Activated CD4-positive, alpha-beta T cell treated with anti-CD3 and anti-CD28 coated beads for 36 hours (primary cell): ENCODE measurements around the gene TMEM97. TPM values are rescaled to one million over a fixed set of nuclear protein-coding genes. Genes with fewer than 3 reads are reported as not detected.
A peak's percentile ranks its signal among the peaks of the same experiment; 100 is the strongest.
"Not testable (repeated sequence)": the region's sequence is repeated elsewhere in the genome, so short reads cannot be mapped to it uniquely, and the experiment has no call there.

Experiments
- ATAC-seq: fragments of 200-7000 bp; cut with Tn5 transposase; one replicate; pipeline ENCODE4 v1.10.0; 2021; ENCODE audit warnings: mild to moderate bottlenecking, moderate library complexity
- CTCF ChIA-PET: fragments of 350-600 bp; sonication (Branson Sonifier 250); formaldehyde crosslinking; loops from one replicate; lab custom pipeline; 2021; ENCODE audit warnings: antibody characterized with exemption; lab: Charles Lee
- POLR2A ChIA-PET: fragments of 350-600 bp; sonication (Branson Sonifier 250); formaldehyde crosslinking; loops from one replicate; lab custom pipeline; 2021; ENCODE audit warnings: antibody characterized with exemption, inconsistent platforms; lab: Charles Lee
- DNase-seq: peaks from one replicate; pipeline ENCODE4 v3.0.0-alpha.2; 2020
- H3K27ac Mint-ChIP-seq: one replicate; pipeline ENCODE4 v1.8.0; 2021; ENCODE audit warnings: mixed read lengths
- H3K27me3 Mint-ChIP-seq: one replicate; pipeline ENCODE4 v1.8.0; 2021; ENCODE audit warnings: mixed read lengths
- H3K36me3 Mint-ChIP-seq: one replicate; pipeline ENCODE4 v1.8.0; 2021; ENCODE audit warnings: low read depth, mixed read lengths
- H3K4me1 Mint-ChIP-seq: one replicate; pipeline ENCODE4 v1.8.0; 2021; ENCODE audit warnings: mixed read lengths
- H3K4me3 Mint-ChIP-seq: one replicate; pipeline ENCODE4 v1.8.0; 2021; ENCODE audit warnings: mild to moderate bottlenecking, moderate library complexity, mixed read lengths
- H3K9me3 Mint-ChIP-seq: one replicate; pipeline ENCODE4 v1.8.0; 2021; ENCODE audit warnings: low read depth, mixed read lengths
- intact Hi-C, 2 experiments: fragments of 100-400 bp; cut with DNase I in 1 of 2; cut with micrococcal nuclease in 1 of 2; formaldehyde crosslinking; loops; one replicate each; pipeline versions ENCODE4 v1.14.2 to v1.15.1; 2022 to 2024; cut with DNase I, micrococcal nuclease
- total RNA-seq, 2 experiments: library from RNA; stranded (reverse); gene quantifications; one replicate each; pipeline ENCODE4 v1.2.3, GENCODE V29; 2021

The TMEM97 gene
- total RNA-seq, 2 experiments from 2014 or later, result 31.0 to 49.3 TPM

DNA sequence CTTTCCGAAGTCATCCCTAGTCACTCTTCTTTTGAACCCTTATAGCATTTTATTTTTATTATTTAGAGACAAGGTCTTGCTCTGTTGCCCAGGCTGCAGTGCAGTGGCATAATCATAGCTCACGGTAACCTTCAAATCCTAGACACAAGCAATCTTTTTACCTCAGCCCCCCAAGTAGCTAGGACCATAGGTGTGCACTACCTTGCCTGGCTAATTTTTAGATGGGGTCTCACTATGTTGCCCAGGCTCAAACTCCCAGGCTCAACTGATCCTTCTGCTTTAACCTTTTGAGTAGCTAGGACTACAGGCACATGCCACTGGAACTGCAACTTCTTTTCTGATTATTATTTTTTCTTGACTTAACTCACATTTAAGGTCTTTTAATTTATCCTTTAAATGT lies 33.0 kb upstream of the TMEM97 start:
- no peak for ATAC-seq
- intact Hi-C loops, result no loop called here
- no peak for DNase-seq
- CTCF ChIA-PET, result no interaction called here
- no peaks in the 10 kb centered on the region for H3K36me3 Mint-ChIP-seq
- H3K27me3 Mint-ChIP-seq, result peaks cover 1% of the 10 kb centered on the region
- no peak overlapping the region for H3K4me3 Mint-ChIP-seq
- H3K9me3 Mint-ChIP-seq, result no peaks in the 10 kb centered on the region
- POLR2A ChIA-PET, result no interaction called here
- H3K27ac Mint-ChIP-seq, result no peak overlapping the region
- H3K4me1 Mint-ChIP-seq, result no peaks in the 10 kb centered on the region

DNA sequence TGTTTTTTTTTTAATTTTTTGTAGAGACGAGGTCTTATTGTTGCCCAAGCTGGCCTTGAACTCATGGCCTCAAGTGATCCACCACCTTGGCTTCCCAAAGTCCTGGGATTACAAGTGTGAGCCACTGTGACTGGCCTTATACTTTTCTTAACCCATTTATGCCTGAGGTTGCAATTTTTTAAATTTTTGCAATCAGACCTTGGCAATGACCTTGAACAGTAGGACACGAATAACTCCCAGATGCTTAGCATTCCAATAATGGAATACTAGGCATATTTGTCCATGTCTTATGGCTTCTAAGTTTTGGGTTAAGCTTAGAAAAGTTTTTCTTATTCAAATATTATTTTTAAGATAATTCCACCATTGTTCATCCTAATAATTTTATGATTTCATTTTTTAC lies 28.3 kb upstream of the TMEM97 start:
- Mint-ChIP-seq H3K4me1 (peaks cover 3% of the 10 kb centered on the region), H3K36me3 (no peaks in the 10 kb centered on the region), H3K27ac (no peak overlapping the region), H3K4me3 (no peak overlapping the region), H3K9me3 (no peaks in the 10 kb centered on the region), H3K27me3 (peaks cover 10% of the 10 kb centered on the region)
- ATAC-seq (no peak), DNase-seq (no peak)
- ChIA-PET POLR2A (no interaction called here), CTCF (interaction anchor here (1.0 to 1.3 kb wide), 3 partner anchors 10 to 35 kb away, joined by 3 to 4 read pairs (median 4); no protein-coding TSS in a partner anchor)
- intact Hi-C loops, result no loop called here

DNA sequence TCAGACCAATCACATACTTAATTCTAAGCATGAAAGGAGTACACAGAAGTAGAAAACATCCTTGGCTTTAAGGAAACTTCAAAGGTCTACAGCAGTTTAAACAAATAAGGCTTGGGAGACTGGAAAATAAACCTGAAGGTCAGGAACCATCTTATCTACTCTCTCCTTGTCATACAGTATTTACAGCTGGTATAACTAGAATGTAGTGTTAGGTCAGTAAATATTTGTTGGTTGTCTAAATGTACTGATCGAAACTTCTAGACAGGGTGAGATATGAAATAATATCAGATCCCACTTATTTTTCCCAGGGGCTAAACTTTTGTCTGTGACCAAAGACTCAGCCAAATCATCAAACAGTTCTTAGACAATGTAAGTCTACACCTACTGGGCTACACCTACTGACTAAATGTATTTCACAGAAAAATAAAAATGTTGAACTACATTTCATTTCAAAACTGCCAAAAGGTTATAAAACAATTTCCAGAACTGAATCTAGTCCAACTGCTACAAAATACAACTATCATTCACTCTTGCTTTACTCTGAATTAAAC lies 27.1 kb upstream of the TMEM97 start:
- no peak overlapping the region for H3K4me3 Mint-ChIP-seq
- H3K27me3 Mint-ChIP-seq, result peaks cover 10% of the 10 kb centered on the region
- H3K4me1 Mint-ChIP-seq, result peaks cover 14% of the 10 kb centered on the region
- no peak overlapping the region for H3K27ac Mint-ChIP-seq
- H3K36me3 Mint-ChIP-seq, result no peaks in the 10 kb centered on the region
- ChIA-PET POLR2A (no interaction called here), CTCF (no interaction called here)
- H3K9me3 Mint-ChIP-seq, result no peaks in the 10 kb centered on the region
- no peak for DNase-seq
- intact Hi-C loops, result no loop called here
- ATAC-seq, result no peak

DNA sequence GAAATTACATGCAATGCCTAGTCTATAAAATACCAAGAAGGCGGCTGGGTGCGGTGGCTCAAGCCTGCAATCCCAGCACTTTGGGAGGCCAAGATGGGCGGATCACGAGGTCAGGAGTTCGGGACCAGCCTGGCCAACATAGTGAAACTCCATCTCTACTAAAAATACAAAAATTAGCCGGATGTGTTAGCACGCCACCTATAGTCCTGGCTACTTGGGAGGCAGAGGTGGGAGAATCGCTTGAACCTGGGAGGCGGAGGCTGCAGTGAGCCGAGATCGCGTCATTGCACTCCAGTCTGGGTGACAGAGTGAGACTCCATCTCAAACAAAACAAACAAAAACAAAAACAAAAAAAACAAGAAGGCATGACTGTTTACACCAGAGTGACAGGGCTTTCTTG lies 26.1 kb upstream of the TMEM97 start:
- H3K4me3 Mint-ChIP-seq, H3K27me3 Mint-ChIP-seq, H3K9me3 Mint-ChIP-seq, intact Hi-C loops, H3K27ac Mint-ChIP-seq, CTCF ChIA-PET, ATAC-seq, H3K36me3 Mint-ChIP-seq, DNase-seq, POLR2A ChIA-PET: not testable (repeated sequence)
- H3K4me1 Mint-ChIP-seq, result peaks cover 15% of the 10 kb centered on the region

DNA sequence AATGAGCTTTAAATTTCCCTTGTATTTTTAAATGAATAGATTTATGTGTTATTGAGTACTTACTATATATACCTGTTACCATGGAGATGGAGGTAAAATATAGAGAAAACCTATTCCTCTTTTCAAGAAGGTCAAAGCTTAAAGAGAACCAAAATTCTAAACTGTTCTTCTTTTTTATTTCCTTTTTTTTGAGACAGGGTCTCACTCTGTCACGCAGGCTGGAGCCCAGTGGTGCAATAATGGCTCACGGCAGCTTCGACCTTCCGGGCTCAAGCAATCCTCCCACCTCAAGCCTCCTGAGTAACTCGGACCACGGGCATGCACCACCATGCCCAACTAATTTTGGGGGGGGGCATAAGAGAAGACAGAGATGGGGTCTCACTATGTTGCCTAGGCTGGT lies 25.0 kb upstream of the TMEM97 start:
- H3K36me3 Mint-ChIP-seq, result no peaks in the 10 kb centered on the region
- no peaks in the 10 kb centered on the region for H3K9me3 Mint-ChIP-seq
- no peak overlapping the region for H3K4me3 Mint-ChIP-seq
- peaks cover 10% of the 10 kb centered on the region for H3K27me3 Mint-ChIP-seq
- ATAC-seq, result no peak
- peaks cover 15% of the 10 kb centered on the region for H3K4me1 Mint-ChIP-seq
- no peak for DNase-seq
- POLR2A ChIA-PET, result no interaction called here
- no peak overlapping the region for H3K27ac Mint-ChIP-seq
- intact Hi-C loops, result no loop called here
- CTCF ChIA-PET, result interaction anchor here (0.9 to 1.0 kb wide), 2 partner anchors 18 to 553 kb away, joined by 3 to 5 read pairs; no protein-coding TSS in a partner anchor

DNA sequence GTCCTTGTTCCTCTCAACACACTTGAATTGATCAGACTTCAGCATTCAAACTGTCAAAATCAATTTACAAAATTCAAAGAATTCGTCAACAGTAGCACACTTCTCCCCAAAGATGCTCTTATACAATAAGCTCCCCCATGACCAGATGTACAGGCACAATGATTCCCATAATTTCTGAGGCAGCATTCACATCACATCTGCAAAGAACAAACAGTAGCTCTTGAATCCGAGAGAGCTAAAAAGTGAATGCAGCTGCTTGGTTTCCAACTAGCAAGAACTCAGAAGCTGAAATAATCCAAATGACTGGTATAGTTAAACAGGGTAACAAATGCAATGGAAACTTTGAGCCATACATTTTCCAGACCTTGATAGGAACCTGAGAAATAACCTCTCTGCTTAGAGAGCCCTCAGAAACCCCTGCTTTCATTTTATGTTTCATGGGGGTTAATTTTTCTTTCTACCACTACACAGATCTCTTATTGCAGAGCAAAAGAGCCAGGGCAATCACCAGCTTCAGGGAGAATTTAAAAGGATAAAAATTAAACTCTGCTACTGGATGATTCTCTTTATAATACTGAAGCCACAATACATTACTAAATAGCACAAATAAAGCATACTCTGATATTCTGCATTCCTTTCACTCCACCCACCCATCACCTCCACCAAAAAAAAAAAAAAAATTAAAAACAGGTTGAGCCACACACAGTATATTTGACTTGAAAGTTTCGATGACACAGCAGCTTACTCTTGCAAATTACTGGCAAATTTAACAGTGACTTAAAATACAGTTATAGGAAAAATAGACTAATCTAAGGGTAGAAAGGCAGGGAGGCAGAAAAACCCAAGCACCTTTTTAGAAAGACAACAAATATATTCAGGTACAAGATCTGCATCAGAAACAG lies 23.1 kb upstream of the TMEM97 start:
- CTCF ChIA-PET, result interaction anchor here (0.9 to 1.0 kb wide), 2 partner anchors 15 to 44 kb away, joined by 3 to 6 read pairs; no protein-coding TSS in a partner anchor
- POLR2A ChIA-PET, result interaction anchor here (0.6 to 0.7 kb wide), 2 partner anchors 18 to 62 kb away, joined by 3 read pairs; a partner anchor contains a TSS
- no peaks in the 10 kb centered on the region for H3K36me3 Mint-ChIP-seq
- H3K9me3 Mint-ChIP-seq, result no peaks in the 10 kb centered on the region
- peaks cover 10% of the 10 kb centered on the region for H3K27me3 Mint-ChIP-seq
- no peak for DNase-seq
- intact Hi-C loops, result loop anchor here in 1 of 2 experiments (1.0 kb wide), 1 partner anchor 18 kb away; no protein-coding TSS in a partner anchor
- peak overlapping the region; percentile 76 for H3K27ac Mint-ChIP-seq
- no peak overlapping the region for H3K4me3 Mint-ChIP-seq
- peaks cover 15% of the 10 kb centered on the region for H3K4me1 Mint-ChIP-seq
- ATAC-seq, result peak; percentile 86

DNA sequence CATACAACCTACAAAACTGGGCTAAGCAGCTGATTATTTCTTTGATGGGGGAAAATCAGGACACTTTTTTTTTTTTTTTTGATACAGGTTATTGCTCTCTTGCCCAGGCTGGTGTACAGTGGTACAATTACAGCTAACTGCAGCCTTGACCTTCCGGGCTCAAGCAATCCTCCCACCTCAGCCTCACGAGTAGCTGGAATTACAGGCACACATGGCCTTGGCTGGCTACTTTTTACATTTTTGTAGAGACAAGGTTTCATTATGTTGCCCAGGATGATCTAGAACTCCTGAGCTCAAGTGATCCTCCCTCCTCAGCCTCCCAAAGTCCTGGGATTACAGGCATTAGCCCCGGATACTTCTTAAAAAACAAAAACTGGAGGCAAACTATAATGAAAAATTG lies 20.6 kb upstream of the TMEM97 start:
- no peak overlapping the region for H3K27ac Mint-ChIP-seq
- no peak overlapping the region for H3K4me3 Mint-ChIP-seq
- H3K27me3 Mint-ChIP-seq, result peaks cover 7% of the 10 kb centered on the region
- H3K36me3 Mint-ChIP-seq, result no peaks in the 10 kb centered on the region
- H3K4me1 Mint-ChIP-seq, result peaks cover 15% of the 10 kb centered on the region
- DNase-seq (no peak), ATAC-seq (no peak)
- ChIA-PET POLR2A (no interaction called here), CTCF (interaction anchor here (1.2 kb wide), 1 partner anchor 47 kb away, joined by 3 read pairs; no protein-coding TSS in a partner anchor)
- H3K9me3 Mint-ChIP-seq, result no peaks in the 10 kb centered on the region
- intact Hi-C loops, result no loop called here

DNA sequence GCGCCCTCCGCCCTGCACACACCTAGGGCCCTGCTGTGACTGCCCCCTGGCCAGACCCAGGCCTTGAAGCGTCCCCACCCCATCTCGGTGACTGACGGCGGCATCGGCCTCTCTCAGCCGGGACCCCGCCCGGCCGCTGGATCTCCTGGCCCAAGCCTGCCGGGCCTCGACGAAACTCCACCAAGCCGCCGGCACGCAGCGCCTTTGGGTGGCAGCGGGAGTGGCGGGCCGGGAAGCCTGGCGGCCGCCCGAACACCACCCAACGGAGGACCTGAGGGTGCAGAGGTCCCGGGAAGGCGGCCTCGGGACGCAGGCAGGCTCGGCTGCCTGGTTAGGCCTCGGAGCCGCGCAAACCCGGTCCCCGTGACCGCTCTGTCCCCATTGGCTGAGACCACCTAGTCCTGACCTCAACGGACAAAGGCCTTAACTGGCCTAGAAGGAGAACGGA lies 12.0 kb upstream of the TMEM97 start:
- H3K27me3 Mint-ChIP-seq, result peaks cover 20% of the 10 kb centered on the region
- intact Hi-C loops, result no loop called here
- POLR2A ChIA-PET, result no interaction called here
- no peaks in the 10 kb centered on the region for H3K9me3 Mint-ChIP-seq
- ATAC-seq, result no peak
- H3K4me1 Mint-ChIP-seq, result no peaks in the 10 kb centered on the region
- H3K27ac Mint-ChIP-seq, result no peak overlapping the region
- DNase-seq, result no peak
- no peaks in the 10 kb centered on the region for H3K36me3 Mint-ChIP-seq
- CTCF ChIA-PET, result no interaction called here
- H3K4me3 Mint-ChIP-seq, result no peak overlapping the region

DNA sequence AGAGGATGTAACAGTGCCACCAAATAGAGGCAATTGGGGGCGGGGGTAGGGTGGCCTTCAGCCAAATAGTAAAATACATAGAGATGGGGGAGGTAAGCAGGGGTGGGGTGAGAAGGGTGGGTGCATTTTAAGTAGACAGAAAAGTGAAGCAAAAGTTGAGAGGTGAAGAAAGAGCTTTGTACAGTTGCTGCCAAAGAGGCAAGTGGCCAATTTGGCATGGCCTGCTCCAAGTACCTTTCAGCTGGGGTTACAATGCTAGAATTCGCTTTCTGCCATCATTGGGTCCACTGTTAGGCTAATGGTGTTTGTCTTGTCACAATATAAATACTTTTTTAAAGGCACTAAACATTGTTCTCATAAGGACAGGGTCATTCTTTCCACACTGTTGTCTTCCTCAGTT lies 5.2 kb upstream of the TMEM97 start:
- POLR2A ChIA-PET, result interaction anchor here (0.6 kb wide), 1 partner anchor 11 kb away, joined by 4 read pairs; no protein-coding TSS in a partner anchor
- no peak overlapping the region for H3K27ac Mint-ChIP-seq
- ATAC-seq, result no peak
- no peaks in the 10 kb centered on the region for H3K9me3 Mint-ChIP-seq
- H3K4me3 Mint-ChIP-seq, result no peak overlapping the region
- CTCF ChIA-PET, result interaction anchor here (1.3 kb wide), 1 partner anchor 62 kb away, joined by 3 read pairs; no protein-coding TSS in a partner anchor
- no peaks in the 10 kb centered on the region for H3K36me3 Mint-ChIP-seq
- peaks cover 10% of the 10 kb centered on the region for H3K4me1 Mint-ChIP-seq
- DNase-seq, result no peak
- intact Hi-C loops, result no loop called here
- H3K27me3 Mint-ChIP-seq, result peaks cover 2% of the 10 kb centered on the region

DNA sequence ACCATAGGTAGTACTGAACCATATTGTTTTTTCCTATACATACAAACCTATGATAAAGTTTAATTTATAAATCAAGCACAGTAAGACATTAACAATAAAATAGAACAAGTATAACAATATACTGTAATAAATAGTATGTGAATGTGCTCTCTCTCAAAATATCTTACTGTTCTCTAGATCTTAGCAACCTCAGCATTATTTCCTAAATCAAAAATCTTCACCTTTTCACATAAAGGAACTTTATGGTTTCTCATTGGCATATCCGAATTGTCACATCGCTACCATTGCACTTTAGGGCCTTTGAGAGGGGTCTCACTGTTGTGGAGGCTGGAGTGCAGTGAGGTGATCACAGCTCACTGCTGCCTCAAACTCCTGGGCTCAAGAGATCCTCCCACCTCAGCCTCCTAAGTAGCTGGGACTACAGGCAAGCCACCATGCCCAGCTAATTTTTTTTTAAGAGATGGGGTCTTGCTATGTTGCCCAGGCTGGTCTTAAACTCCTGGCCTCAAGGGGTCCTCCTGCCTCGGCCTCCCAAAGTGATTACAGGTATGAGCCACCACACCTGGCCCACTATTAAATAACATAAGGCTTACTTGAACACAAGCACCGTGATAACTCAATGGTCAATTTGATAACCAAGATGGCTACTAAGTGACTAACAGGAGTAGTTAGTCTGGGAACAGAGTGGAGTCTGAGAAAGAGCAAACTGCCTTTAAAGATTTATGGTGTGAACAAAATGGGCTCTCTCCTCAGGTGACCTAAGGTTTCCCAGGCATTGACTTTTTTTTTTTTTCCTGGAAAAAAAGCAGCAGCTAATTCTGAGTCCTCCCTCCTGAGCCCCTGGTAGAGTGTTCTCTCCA lies 2.9 kb upstream of the TMEM97 start:
- ATAC-seq (no peak), DNase-seq (no peak)
- Mint-ChIP-seq H3K4me1 (peaks cover 21% of the 10 kb centered on the region), H3K4me3 (no peak overlapping the region), H3K36me3 (peaks cover 6% of the 10 kb centered on the region), H3K27me3 (peaks cover 2% of the 10 kb centered on the region), H3K27ac (no peak overlapping the region), H3K9me3 (no peaks in the 10 kb centered on the region)
- intact Hi-C loops, result no loop called here
- CTCF ChIA-PET, result no interaction called here
- POLR2A ChIA-PET, result no interaction called here
